DND-41 (cell line): ENCODE data around the gene UNK.

Source experiments
- ATAC-seq: fragments of 200-7000 bp; cut with Tn5 transposase; 3 replicates; pipeline ENCODE4 v1.9.1; 2021; ENCODE audit warnings: low read depth; ENCODE audit not compliant: insufficient read depth
- DNase-seq: peaks from one replicate; pipeline ENCODE4 v3.0.0-alpha.2; 2020
- H2AFZ ChIP-seq: 2 replicates; pipeline ENCODE4 v1.6.0; 2012; ENCODE audit warnings: low read depth, low read length
- H3K27ac ChIP-seq: 2 replicates; pipeline ENCODE4 v1.5.1; 2012; ENCODE audit warnings: low read length, inconsistent platforms
- H3K27me3 ChIP-seq: fragments of 200-600 bp; sonication (generic); 2 replicates; pipeline ENCODE4 v1.6.0; 2012; ENCODE audit warnings: low read length, mild to moderate bottlenecking, inconsistent platforms; ENCODE audit not compliant: insufficient read depth, poor library complexity
- H3K36me3 ChIP-seq: 2 replicates; pipeline ENCODE4 v1.5.1; 2012; ENCODE audit warnings: low read length, inconsistent platforms; ENCODE audit not compliant: insufficient read depth
- H3K4me1 ChIP-seq: 2 replicates; pipeline ENCODE4 v1.5.1; 2012; ENCODE audit warnings: mild to moderate bottlenecking, low read length; ENCODE audit not compliant: insufficient read depth
- H3K4me2 ChIP-seq: 2 replicates; pipeline ENCODE4 v1.6.0; 2012; ENCODE audit warnings: mild to moderate bottlenecking, moderate library complexity, low read length, inconsistent platforms; ENCODE audit not compliant: insufficient read depth
- H3K4me3 ChIP-seq, 2 experiments: fragments of 200-600 bp in 1 of 2; shearing (Covaris generic) in 1 of 2; 2 replicates each; pipeline ENCODE4 v1.5.1; 2012 to 2016; ENCODE audit warnings: inconsistent platforms in 2 of 2, low read length in 2 of 2, mild to moderate bottlenecking in 2 of 2, low read depth in 1 of 2, moderate library complexity in 1 of 2
- H3K79me2 ChIP-seq: 2 replicates; pipeline ENCODE4 v1.6.0; 2012; ENCODE audit warnings: low read length, inconsistent platforms; ENCODE audit not compliant: insufficient read depth
- H3K9ac ChIP-seq: 2 replicates; pipeline ENCODE4 v1.6.0; 2012; ENCODE audit warnings: low read depth, mild to moderate bottlenecking, inconsistent platforms, low read length, moderate library complexity
- H3K9me3 ChIP-seq: 2 replicates; pipeline ENCODE4 v1.5.1; 2012; ENCODE audit warnings: low read length, moderate library complexity, mild to moderate bottlenecking, inconsistent platforms; ENCODE audit not compliant: insufficient read depth, severe bottlenecking
- H4K20me1 ChIP-seq: 2 replicates; pipeline ENCODE4 v1.6.0; 2012; ENCODE audit warnings: low read length; ENCODE audit not compliant: insufficient read depth
- CTCF ChIP-seq: IDR thresholded peaks from 2 replicates; pipeline ENCODE4 v1.5.1; 2012; ENCODE audit warnings: borderline replicate concordance, low read length, moderate library complexity, mild to moderate bottlenecking; ENCODE audit not compliant: poor library complexity, severe bottlenecking; ENCODE audit errors: extremely low read depth
- EZH2 ChIP-seq: IDR thresholded peaks from 3 replicates; pipeline ENCODE4 v1.6.1; 2012; ENCODE audit warnings: borderline replicate concordance, low read depth, mild to moderate bottlenecking, moderate library complexity, low read length, inconsistent platforms; ENCODE audit not compliant: severe bottlenecking

UNK gene

GRCh38 chr17:75832164-75832651 lies 47.6 kb downstream of the UNK start:
- peaks cover 68% of the 10 kb centered on the region for H3K36me3 ChIP-seq
- H3K9ac ChIP-seq = no peak overlapping the region
- no peak overlapping the region for H3K27ac ChIP-seq
- no peaks in the 10 kb centered on the region for H3K79me2 ChIP-seq
- H3K4me1 ChIP-seq = no peaks in the 10 kb centered on the region
- H3K9me3 ChIP-seq = no peaks in the 10 kb centered on the region
- H2AFZ ChIP-seq = no peak overlapping the region
- ATAC-seq = no peak
- H3K4me3 ChIP-seq = no peak overlapping the region
- H3K27me3 ChIP-seq = no peaks in the 10 kb centered on the region
- TF ChIP-seq CTCF = no peak
- no peak for TF ChIP-seq EZH2
- no peak for DNase-seq
- no peak overlapping the region for H3K4me2 ChIP-seq
- peaks cover 6% of the 10 kb centered on the region; the same call in 1 of the 2 replicates for H4K20me1 ChIP-seq

- peak; percentile 37 for ATAC-seq
- no peaks in the 10 kb centered on the region for H3K4me1 ChIP-seq
- H3K9me3 ChIP-seq = no peaks in the 10 kb centered on the region
- H3K36me3 ChIP-seq = peaks cover 62% of the 10 kb centered on the region
- H2AFZ ChIP-seq = no peak overlapping the region
- peak; percentile 25 for DNase-seq
- H3K4me2 ChIP-seq = no peak overlapping the region
- H3K4me3 ChIP-seq = no peak overlapping the region
- H3K79me2 ChIP-seq = no peaks in the 10 kb centered on the region
- H4K20me1 ChIP-seq = peaks cover 6% of the 10 kb centered on the region; the same call in 1 of the 2 replicates
- no peak overlapping the region for H3K9ac ChIP-seq
- no peak overlapping the region for H3K27ac ChIP-seq
- no peak for TF ChIP-seq EZH2
- no peak for TF ChIP-seq CTCF
- H3K27me3 ChIP-seq = no peaks in the 10 kb centered on the region
These were observed 48.2 kb downstream of the UNK start for GRCh38 chr17:75832652-75833400.

GRCh38 chr17:75834279-75834920 lies 49.8 kb downstream of the UNK start:
- Histone ChIP-seq H3K79me2 (no peaks in the 10 kb centered on the region), H3K27me3 (no peaks in the 10 kb centered on the region), H3K9ac (no peak overlapping the region), H3K4me3 (no peak overlapping the region), H3K4me1 (no peaks in the 10 kb centered on the region), H4K20me1 (peaks cover 3% of the 10 kb centered on the region; the same call in 1 of the 2 replicates), H3K4me2 (no peak overlapping the region), H3K36me3 (peaks cover 55% of the 10 kb centered on the region), H2AFZ (no peak overlapping the region), H3K9me3 (no peaks in the 10 kb centered on the region), H3K27ac (no peak overlapping the region)
- no peak for ATAC-seq
- TF ChIP-seq CTCF (no peak), EZH2 (no peak)
- DNase-seq = no peak
